Gastrocnemius medialis (tissue), 4 donors: ENCODE data around the gene PTGER1.

ENCODE experiments used
- CTCF ChIP-seq, 5 experiments: fragments of 450-650 bp in 3 of 5; fragments of 200-600 bp in 2 of 5; sonication (generic) in 2 of 5; IDR thresholded peaks in 4 of 5; conservative IDR thresholded peaks in 1 of 5; 1 replicate in 4 of 5; 2 replicates in 1 of 5; pipeline ENCODE4 v1.5.1; 2016 to 2019; ENCODE audit warnings: antibody characterized with exemption in 5 of 5, mild to moderate bottlenecking in 3 of 5, moderate library complexity in 3 of 5
- POLR2A ChIP-seq, 2 donors: fragments of 450-650 bp; IDR thresholded peaks; one replicate each; pipeline ENCODE4 v1.6.1; 2017; ENCODE audit warnings: antibody characterized with exemption in 2 of 2, mild to moderate bottlenecking in 2 of 2, moderate library complexity in 2 of 2

DNA sequence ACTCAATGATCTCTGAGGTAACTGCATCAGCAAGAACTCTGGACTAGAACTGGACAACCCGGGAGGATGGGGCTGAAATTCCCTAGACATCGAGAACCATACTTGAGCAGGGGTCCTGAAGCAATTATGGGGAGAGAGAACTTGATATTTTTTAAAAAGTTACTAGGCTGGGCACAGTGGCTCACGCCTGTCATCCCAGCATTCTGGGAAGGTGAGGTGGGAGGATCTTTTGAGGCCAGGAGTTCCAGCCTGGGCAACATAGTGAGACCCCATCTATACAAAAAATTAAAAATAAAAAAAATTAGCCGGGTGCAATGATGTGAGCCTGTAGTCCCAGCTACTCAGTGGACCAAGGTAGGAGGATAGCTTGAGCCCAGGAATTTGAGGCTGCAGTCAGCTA is 45.4 kb upstream of the PTGER1 start:
- TF ChIP-seq CTCF (IDR thresholded peaks at IDR 0.05 in 4 of 5, conservative IDR thresholded peaks at IDR 0.05 in 1 of 5) (no peak), POLR2A (IDR thresholded peaks at IDR 0.05) (no peak)
